ENCODE measurements around the gene RMND5B. TPM values are rescaled to one million over a fixed set of nuclear protein-coding genes. Genes with fewer than 3 reads are reported as not detected.
A peak's percentile ranks its signal among the peaks of the same experiment; 100 is the strongest.
"Not testable (repeated sequence)": the region's sequence is repeated elsewhere in the genome, so short reads cannot be mapped to it uniquely, and the experiment has no call there.

RMND5B gene
- total and polyA plus RNA-seq, 4 donors: 13.4 to 24.8 (median 21.7) TPM

GRCh38 chr5:178125253-178125906 is 5.4 kb upstream of the RMND5B start:
- H3K4me3 ChIP-seq (ENCODE audit: low read depth in 1 of 3, low read length in 3 of 3): no peak overlapping the region
- WGBS: 87% methylated on average over 10 of the region's 10 CpGs
- H3K36me3 ChIP-seq (ENCODE audit: control insufficient read depth in 4 of 4, insufficient read depth in 3 of 4, low read depth in 1 of 4, low read length in 3 of 4): no peaks in the 10 kb centered on the region
- DNase-seq (ENCODE audit: low spot score): no peak
- no peak overlapping the region for H3K9ac ChIP-seq (ENCODE audit: low read depth in 1 of 2, low read length in 2 of 2)
- no peak for TF ChIP-seq ATF3 (IDR thresholded peaks at IDR 0.05)
- no peak for TF ChIP-seq HNF4G (IDR thresholded peaks at IDR 0.05)
- no peak for TF ChIP-seq TAF1 (conservative IDR thresholded peaks at IDR 0.05)
- no peak for TF ChIP-seq FOXA1 (IDR thresholded peaks at IDR 0.05)
- TF ChIP-seq HNF4A (conservative IDR thresholded peaks at IDR 0.05): no peak
- H3K9me3 ChIP-seq (ENCODE audit: control insufficient read depth in 4 of 4, low read length in 3 of 4): no peaks in the 10 kb centered on the region
- no peak overlapping the region for H3K27ac ChIP-seq (ENCODE audit: low read depth in 1 of 2, low read length in 2 of 2)
- H3K4me1 ChIP-seq (ENCODE audit: control insufficient read depth in 4 of 4, insufficient read depth in 4 of 4, low read length in 3 of 4): peaks cover 0 to 4% (median 1%) of the 10 kb centered on the region in 4 donors
- no peaks in the 10 kb centered on the region for H3K27me3 ChIP-seq (ENCODE audit: control insufficient read depth in 4 of 4, insufficient read depth in 4 of 4, low read length in 3 of 4)

- 69% methylated on average over 3 of the region's 3 CpGs for WGBS
- H3K27ac ChIP-seq (ENCODE audit: low read depth in 1 of 2, low read length in 2 of 2): no peak overlapping the region
Observed at GRCh38 chr5:178126556-178126955, 4.3 kb upstream of the RMND5B start.

GRCh38 chr5:178127300-178128009 is 3.4 kb upstream of the RMND5B start:
- peaks cover 6 to 13% (median 8%) of the 10 kb centered on the region in 4 donors for H3K4me1 ChIP-seq (ENCODE audit: control insufficient read depth in 4 of 4, insufficient read depth in 4 of 4, low read length in 3 of 4)
- H3K9me3 ChIP-seq (ENCODE audit: control insufficient read depth in 4 of 4, low read length in 3 of 4); H3K4me3 ChIP-seq (ENCODE audit: low read depth in 1 of 3, low read length in 3 of 3); H3K9ac ChIP-seq (ENCODE audit: low read depth in 1 of 2, low read length in 2 of 2); H3K27me3 ChIP-seq (ENCODE audit: control insufficient read depth in 4 of 4, insufficient read depth in 4 of 4, low read length in 3 of 4); H3K27ac ChIP-seq (ENCODE audit: low read depth in 1 of 2, low read length in 2 of 2); H3K36me3 ChIP-seq (ENCODE audit: control insufficient read depth in 4 of 4, insufficient read depth in 3 of 4, low read depth in 1 of 4, low read length in 3 of 4): not testable (repeated sequence)
- WGBS: 84% methylated on average over 14 of the region's 14 CpGs
- peak; percentile 60 for DNase-seq (ENCODE audit: low spot score)

More at GRCh38 chr5:178126556-178126955, 4.3 kb upstream of the RMND5B start:
- Histone ChIP-seq H3K9ac (ENCODE audit: low read depth in 1 of 2, low read length in 2 of 2) (no peak overlapping the region), H3K4me3 (ENCODE audit: low read depth in 1 of 3, low read length in 3 of 3) (no peak overlapping the region), H3K27me3 (ENCODE audit: control insufficient read depth in 4 of 4, insufficient read depth in 4 of 4, low read length in 3 of 4) (no peaks in the 10 kb centered on the region), H3K9me3 (ENCODE audit: control insufficient read depth in 4 of 4, low read length in 3 of 4) (no peaks in the 10 kb centered on the region), H3K36me3 (ENCODE audit: control insufficient read depth in 4 of 4, insufficient read depth in 3 of 4, low read depth in 1 of 4, low read length in 3 of 4) (no peaks in the 10 kb centered on the region), H3K4me1 (ENCODE audit: control insufficient read depth in 4 of 4, insufficient read depth in 4 of 4, low read length in 3 of 4) (peaks cover 1 to 6% (median 2%) of the 10 kb centered on the region in 4 donors)
- DNase-seq (ENCODE audit: low spot score): no peak
- TF ChIP-seq SP1 (IDR thresholded peaks at IDR 0.05) (no peak), HNF4A (conservative IDR thresholded peaks at IDR 0.05) (no peak), NR2F2 (IDR thresholded peaks at IDR 0.05) (no peak)

GRCh38 chr5:178129296-178129695 is 1.5 kb upstream of the RMND5B start:
- Histone ChIP-seq H3K27ac (ENCODE audit: low read depth in 1 of 2, low read length in 2 of 2) (no peak overlapping the region), H3K4me1 (ENCODE audit: control insufficient read depth in 4 of 4, insufficient read depth in 4 of 4, low read length in 3 of 4) (peaks cover 6 to 14% (median 8%) of the 10 kb centered on the region in 4 donors), H3K9me3 (ENCODE audit: control insufficient read depth in 4 of 4, low read length in 3 of 4) (no peaks in the 10 kb centered on the region), H3K27me3 (ENCODE audit: control insufficient read depth in 4 of 4, insufficient read depth in 4 of 4, low read length in 3 of 4) (no peaks in the 10 kb centered on the region), H3K9ac (ENCODE audit: low read depth in 1 of 2, low read length in 2 of 2) (no peak overlapping the region), H3K4me3 (ENCODE audit: low read depth in 1 of 3, low read length in 3 of 3) (no peak overlapping the region), H3K36me3 (ENCODE audit: control insufficient read depth in 4 of 4, insufficient read depth in 3 of 4, low read depth in 1 of 4, low read length in 3 of 4) (peaks cover 0 to 4% (median 0%) of the 10 kb centered on the region in 4 donors)
- 96% methylated on average over 9 of the region's 9 CpGs for WGBS
- no peak for DNase-seq (ENCODE audit: low spot score)
- TF ChIP-seq RAD21 (IDR thresholded peaks at IDR 0.05): no peak
- no peak for TF ChIP-seq FOXA2 (IDR thresholded peaks at IDR 0.05)
- no peak for TF ChIP-seq TAF1 (conservative IDR thresholded peaks at IDR 0.05)
- TF ChIP-seq NR2F2 (IDR thresholded peaks at IDR 0.05): no peak

- WGBS: 28% methylated on average over 11 of the region's 11 CpGs
- not testable (repeated sequence) for H3K27me3 ChIP-seq (ENCODE audit: control insufficient read depth in 4 of 4, insufficient read depth in 4 of 4, low read length in 3 of 4)
- peak overlapping the region; percentile 44 to 83 for H3K27ac ChIP-seq (ENCODE audit: low read depth in 1 of 2, low read length in 2 of 2)
Observed at GRCh38 chr5:178130234-178130575, 609 bp upstream of the RMND5B start.

More at GRCh38 chr5:178130234-178130575, 609 bp upstream of the RMND5B start:
- not testable (repeated sequence) for H3K36me3 ChIP-seq (ENCODE audit: control insufficient read depth in 4 of 4, insufficient read depth in 3 of 4, low read depth in 1 of 4, low read length in 3 of 4); H3K9me3 ChIP-seq (ENCODE audit: control insufficient read depth in 4 of 4, low read length in 3 of 4); DNase-seq (ENCODE audit: low spot score)
- H3K4me3 ChIP-seq (ENCODE audit: low read depth in 1 of 3, low read length in 3 of 3): peak overlapping the region; percentile 66 to 87 (median 77)
- H3K4me1 ChIP-seq (ENCODE audit: control insufficient read depth in 4 of 4, insufficient read depth in 4 of 4, low read length in 3 of 4): peaks cover 6 to 14% (median 8%) of the 10 kb centered on the region in 4 donors
- peak overlapping the region in 1 of 2 donors; percentile 39 for H3K9ac ChIP-seq (ENCODE audit: low read depth in 1 of 2, low read length in 2 of 2)

Data from liver (tissue), 9 donors.